HL-60 (cell line): Measurements from ENCODE around the gene DYNLT2.

ENCODE experiments used
- DNase-seq, 2 experiments: peaks; one replicate each; pipeline ENCODE4 v3.0.0-alpha.2; 2010 to 2020; ENCODE audit warnings: low read depth in 1 of 2, low spot score in 1 of 2
- H3K27ac ChIP-seq: fragments of 250-450 bp; sonication (Bioruptor Pico); replicated peaks from 2 replicates; pipeline ENCODE4 v1.5.1; 2020; ENCODE audit warnings: mild to moderate bottlenecking, moderate library complexity
- H3K27me3 ChIP-seq: fragments of 250-450 bp; sonication (Bioruptor Pico); 2 replicates; pipeline ENCODE4 v1.5.1; 2021; ENCODE audit warnings: mild to moderate bottlenecking, moderate library complexity; ENCODE audit not compliant: insufficient read depth, poor library complexity, severe bottlenecking
- H3K4me3 ChIP-seq: replicated peaks from 2 replicates; pipeline ENCODE4 v1.5.1; 2011; ENCODE audit warnings: mild to moderate bottlenecking, control low read depth, low read length; ENCODE audit not compliant: insufficient read depth
- CTCF ChIP-seq: IDR thresholded peaks from one replicate; pipeline ENCODE4 v1.5.1; 2011; ENCODE audit warnings: low read length, control low read depth, inconsistent platforms; ENCODE audit not compliant: insufficient read depth
- GABPA ChIP-seq: IDR thresholded peaks from 2 replicates; pipeline ENCODE4 v1.6.1; 2012; ENCODE audit warnings: low read depth
- POLR2AphosphoS5 ChIP-seq: IDR thresholded peaks from 2 replicates; pipeline ENCODE4 v1.6.1; 2012; ENCODE audit warnings: low read depth
- REST ChIP-seq: IDR thresholded peaks from 2 replicates; pipeline ENCODE4 v1.6.1; 2012; ENCODE audit warnings: low read depth; ENCODE audit not compliant: insufficient replicate concordance
- SPI1 ChIP-seq: IDR thresholded peaks from 2 replicates; pipeline ENCODE4 v1.6.1; 2012; ENCODE audit warnings: low read depth, mild to moderate bottlenecking, borderline replicate concordance

Gene DYNLT2

GRCh38 chr6:169726049-169726400 lies 25.3 kb downstream of the DYNLT2 start:
- no peak for DNase-seq
- Histone ChIP-seq H3K27ac (no peak overlapping the region), H3K27me3 (no peaks in the 10 kb centered on the region), H3K4me3 (no peak overlapping the region)
- TF ChIP-seq CTCF (no peak), SPI1 (no peak), GABPA (no peak), REST (no peak)

GRCh38 chr6:169725125-169726048 lies 26.0 kb downstream of the DYNLT2 start:
- peak overlapping the region; percentile 81 for H3K27ac ChIP-seq
- DNase-seq = peak in 1 of 2 experiments; percentile 9

More at GRCh38 chr6:169725125-169726048, 26.0 kb downstream of the DYNLT2 start:
- Histone ChIP-seq H3K4me3 (peak overlapping the region; percentile 61), H3K27me3 (no peaks in the 10 kb centered on the region)
- TF ChIP-seq SPI1 (no peak), POLR2AphosphoS5 (no peak; the same call in 1 of the 2 replicates), REST (no peak), GABPA (no peak), CTCF (no peak)
